RWPE2 (cell line): ENCODE results near the gene NPAT.

Experiments
- ATAC-seq: fragments of 200-7000 bp; cut with Tn5 transposase; 3 replicates; pipeline ENCODE4 v1.9.1; 2021; ENCODE audit warnings: low read depth
- DNase-seq: peaks from one replicate; pipeline ENCODE4 v3.0.0-alpha.2; 2020; ENCODE audit warnings: low spot score
- H3K27ac ChIP-seq: fragments of 450-650 bp; 2 replicates; pipeline ENCODE4 v1.5.1; 2017; ENCODE audit warnings: mild to moderate bottlenecking; ENCODE audit not compliant: poor library complexity, severe bottlenecking
- H3K27me3 ChIP-seq: fragments of 250-450 bp; sonication (Bioruptor Pico); 2 replicates; pipeline ENCODE4 v1.5.1; 2021; ENCODE audit warnings: mild to moderate bottlenecking, moderate library complexity; ENCODE audit not compliant: insufficient read depth, poor library complexity, severe bottlenecking
- H3K36me3 ChIP-seq: fragments of 250-450 bp; sonication (Bioruptor Pico); 2 replicates; pipeline ENCODE4 v1.5.1; 2020; ENCODE audit warnings: low read depth, mild to moderate bottlenecking, moderate library complexity
- H3K4me1 ChIP-seq: fragments of 250-450 bp; sonication (Bioruptor Pico); 2 replicates; pipeline ENCODE4 v1.5.1; 2021; ENCODE audit warnings: mild to moderate bottlenecking, moderate library complexity; ENCODE audit not compliant: insufficient read depth, poor library complexity, severe bottlenecking
- H3K4me3 ChIP-seq: fragments of 250-450 bp; sonication (Bioruptor Pico); 2 replicates; pipeline ENCODE4 v1.5.1; 2021; ENCODE audit warnings: mild to moderate bottlenecking, moderate library complexity; ENCODE audit not compliant: severe bottlenecking
- H3K9me3 ChIP-seq: fragments of 250-450 bp; sonication (Bioruptor Pico); 2 replicates; pipeline ENCODE4 v1.5.1; 2021; ENCODE audit warnings: mild to moderate bottlenecking, moderate library complexity; ENCODE audit not compliant: severe bottlenecking
- CTCF ChIP-seq: fragments of 450-650 bp; IDR thresholded peaks from one replicate; pipeline ENCODE4 v1.5.1; 2017; ENCODE audit warnings: mild to moderate bottlenecking, moderate library complexity; ENCODE audit not compliant: poor library complexity, severe bottlenecking

Gene NPAT

DNA sequence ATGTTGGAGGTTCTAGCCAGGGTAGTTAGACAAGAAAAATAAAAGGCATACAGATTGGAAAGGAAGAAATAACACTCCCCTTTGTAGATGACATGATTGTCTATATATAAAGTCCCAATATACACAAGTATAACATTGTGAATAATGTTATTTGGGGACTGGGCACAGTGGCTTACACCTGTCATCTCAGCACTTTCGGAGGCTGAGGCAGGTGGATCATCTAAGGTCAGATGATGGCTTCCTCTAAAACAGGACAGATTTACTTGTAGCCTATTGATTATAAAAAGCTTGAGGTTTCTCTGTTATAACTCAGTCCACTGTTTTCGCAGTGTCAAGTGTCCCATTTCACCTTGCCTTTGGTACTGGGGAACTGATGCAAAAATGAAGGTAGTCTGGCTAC, 20.0 kb upstream of the NPAT start:
- peaks cover 68% of the 10 kb centered on the region for H3K36me3 ChIP-seq
- H3K9me3 ChIP-seq: no peaks in the 10 kb centered on the region
- DNase-seq (no peak), ATAC-seq (no peak)
- H3K4me1 ChIP-seq: no peaks in the 10 kb centered on the region
- no peaks in the 10 kb centered on the region for H3K27me3 ChIP-seq
- no peak overlapping the region for H3K4me3 ChIP-seq
- TF ChIP-seq CTCF: no peak
- no peak overlapping the region for H3K27ac ChIP-seq

- no peaks in the 10 kb centered on the region for H3K27me3 ChIP-seq
- H3K9me3 ChIP-seq: no peaks in the 10 kb centered on the region
- no peak overlapping the region for H3K4me3 ChIP-seq
- no peak for TF ChIP-seq CTCF
- no peak for DNase-seq
- H3K27ac ChIP-seq: no peak overlapping the region
- ATAC-seq: no peak
- peaks cover 68% of the 10 kb centered on the region for H3K36me3 ChIP-seq
- no peaks in the 10 kb centered on the region for H3K4me1 ChIP-seq
These were observed 19.0 kb upstream of the NPAT start for GRCh38 chr11:108241330-108242037.

- Histone ChIP-seq H3K4me1 (no peaks in the 10 kb centered on the region), H3K27ac (no peak overlapping the region), H3K36me3 (peaks cover 66% of the 10 kb centered on the region), H3K4me3 (no peak overlapping the region), H3K9me3 (no peaks in the 10 kb centered on the region), H3K27me3 (no peaks in the 10 kb centered on the region)
- DNase-seq (no peak), ATAC-seq (no peak)
- TF ChIP-seq CTCF: no peak
These were observed 16.6 kb upstream of the NPAT start for GRCh38 chr11:108239076-108239475.

DNA sequence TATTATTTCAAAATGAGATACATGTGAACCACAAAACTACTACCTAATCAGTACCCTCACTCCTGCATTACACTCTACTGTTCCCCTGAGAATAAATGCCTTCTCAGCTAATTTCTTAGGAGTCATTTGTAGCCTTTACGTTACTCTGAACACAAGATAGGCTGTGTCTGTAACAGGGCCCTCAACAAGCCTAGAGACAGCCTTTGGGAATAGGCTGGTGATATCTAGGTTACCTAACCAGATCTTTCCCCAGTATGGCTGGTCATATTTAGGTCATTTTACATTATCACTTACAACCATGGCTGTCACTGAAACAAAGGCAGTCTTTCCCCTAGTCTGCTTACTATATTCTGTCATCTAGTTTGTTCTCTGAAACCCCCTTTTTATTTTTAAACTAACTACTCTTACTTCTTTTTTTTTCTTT, 14.6 kb upstream of the NPAT start:
- no peaks in the 10 kb centered on the region for H3K4me1 ChIP-seq
- no peak overlapping the region for H3K27ac ChIP-seq
- H3K4me3 ChIP-seq: no peak overlapping the region
- peaks cover 67% of the 10 kb centered on the region for H3K36me3 ChIP-seq
- H3K9me3 ChIP-seq: no peaks in the 10 kb centered on the region
- TF ChIP-seq CTCF: no peak
- DNase-seq (no peak), ATAC-seq (no peak)
- no peaks in the 10 kb centered on the region for H3K27me3 ChIP-seq

GRCh38 chr11:108235633-108236032, 13.2 kb upstream of the NPAT start:
- no peak overlapping the region for H3K27ac ChIP-seq
- H3K4me3 ChIP-seq: no peak overlapping the region
- DNase-seq (no peak), ATAC-seq (no peak)
- H3K36me3 ChIP-seq: peaks cover 72% of the 10 kb centered on the region
- no peaks in the 10 kb centered on the region for H3K4me1 ChIP-seq
- no peaks in the 10 kb centered on the region for H3K27me3 ChIP-seq
- H3K9me3 ChIP-seq: no peaks in the 10 kb centered on the region
- TF ChIP-seq CTCF: no peak
